HUDEP-2 (cell line): ENCODE data around the gene P4HA2.

Source experiments
- DNase-seq, 76 experiments: peaks; one replicate each; lab custom pipeline; 2025; ENCODE audit not compliant: unreplicated experiment in 76 of 76; lab: John Stamatoyannopoulos, UW

The P4HA2 gene

GRCh38 chr5:132227485-132228240 is at the start of gene P4HA2:
Gene P4HA2 (minus strand): TSS chr5:132227853. CDS start chr5:132218626, 9,227 bp downstream.
- DNase-seq = peak in 38 of 76 experiments; percentile 4 to 63 (median 30)

GRCh38 chr5:132277256-132277655 is 49.6 kb upstream of the P4HA2 start:
- no peak for DNase-seq

GRCh38 chr5:132275367-132276220 is 47.9 kb upstream of the P4HA2 start:
- DNase-seq = no peak

GRCh38 chr5:132274050-132274792 is 46.6 kb upstream of the P4HA2 start:
- DNase-seq = no peak

GRCh38 chr5:132273631-132274030 is 46.0 kb upstream of the P4HA2 start:
- no peak for DNase-seq

GRCh38 chr5:132272311-132273210 is 44.9 kb upstream of the P4HA2 start:
- DNase-seq = peak in 61 of 76 experiments; percentile 3 to 74 (median 49)

- no peak for DNase-seq
These were observed 43.9 kb upstream of the P4HA2 start for GRCh38 chr5:132271251-132272246.

- DNase-seq = no peak
These were observed 43.1 kb upstream of the P4HA2 start for GRCh38 chr5:132270706-132271105.

- DNase-seq = no peak
These were observed 42.6 kb upstream of the P4HA2 start for GRCh38 chr5:132270335-132270665.

GRCh38 chr5:132269635-132270334 is 42.1 kb upstream of the P4HA2 start:
- no peak for DNase-seq

GRCh38 chr5:132268769-132269551 is 41.3 kb upstream of the P4HA2 start:
- no peak for DNase-seq

GRCh38 chr5:132267931-132268768 is 40.5 kb upstream of the P4HA2 start:
- no peak for DNase-seq

GRCh38 chr5:132267166-132267739 is 39.6 kb upstream of the P4HA2 start:
- no peak for DNase-seq

- no peak for DNase-seq
These were observed 39.1 kb upstream of the P4HA2 start for GRCh38 chr5:132266836-132267160.

- no peak for DNase-seq
These were observed 38.6 kb upstream of the P4HA2 start for GRCh38 chr5:132266031-132266835.
